COLO829 (cell line): ENCODE measurements around the gene SIGLEC12.
"Not testable (repeated sequence)": the region's sequence is repeated elsewhere in the genome, so short reads cannot be mapped to it uniquely, and the experiment has no call there.

Source experiments
- DNase-seq: peaks from one replicate; pipeline ENCODE4 v3.0.0; 2012; ENCODE audit warnings: low spot score

Gene SIGLEC12

GRCh38 chr19:51458051-51458645 lies 43.5 kb downstream of the SIGLEC12 start, which contains the start of gene SIGLEC8:
SIGLEC8 (minus strand) TSS chr19:51458454; CDS start chr19:51458387, 67 bp downstream.
- DNase-seq, result no peak

DNA sequence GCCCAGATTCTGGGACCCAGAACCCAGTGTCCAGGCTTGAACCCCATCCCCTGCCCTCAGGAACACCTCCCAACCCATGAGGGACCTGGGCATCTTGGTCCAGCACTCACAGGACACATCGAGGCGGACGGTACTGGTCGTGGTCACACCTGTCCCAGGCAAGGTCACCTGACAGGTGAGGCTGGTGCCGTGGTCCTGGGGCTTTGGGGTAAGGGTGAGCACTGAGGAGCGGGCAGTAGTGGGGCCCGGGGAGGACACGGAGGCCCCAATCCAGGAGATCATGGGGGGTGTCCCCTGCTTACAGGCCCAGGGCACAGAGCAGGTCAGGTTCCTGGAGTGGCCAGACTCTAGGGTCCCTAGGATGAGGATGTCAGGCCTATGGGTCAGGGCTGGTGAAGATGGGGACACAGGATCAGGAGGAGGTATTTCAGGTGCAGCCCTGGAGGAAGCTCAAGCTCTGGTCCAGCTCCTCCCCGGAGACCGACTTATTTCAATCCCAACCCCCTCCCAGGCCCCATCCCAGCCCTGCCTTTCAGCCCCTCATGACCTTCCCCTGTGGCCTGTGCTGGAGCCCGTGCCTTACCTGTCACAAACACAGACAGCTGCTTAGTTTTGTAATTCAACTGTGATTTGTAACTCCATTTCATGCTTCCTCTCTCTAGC lies 44.1 kb downstream of the SIGLEC12 start:
- DNase-seq, result no peak

GRCh38 chr19:51456541-51457290 lies 44.9 kb downstream of the SIGLEC12 start:
- DNase-seq, result no peak

DNA sequence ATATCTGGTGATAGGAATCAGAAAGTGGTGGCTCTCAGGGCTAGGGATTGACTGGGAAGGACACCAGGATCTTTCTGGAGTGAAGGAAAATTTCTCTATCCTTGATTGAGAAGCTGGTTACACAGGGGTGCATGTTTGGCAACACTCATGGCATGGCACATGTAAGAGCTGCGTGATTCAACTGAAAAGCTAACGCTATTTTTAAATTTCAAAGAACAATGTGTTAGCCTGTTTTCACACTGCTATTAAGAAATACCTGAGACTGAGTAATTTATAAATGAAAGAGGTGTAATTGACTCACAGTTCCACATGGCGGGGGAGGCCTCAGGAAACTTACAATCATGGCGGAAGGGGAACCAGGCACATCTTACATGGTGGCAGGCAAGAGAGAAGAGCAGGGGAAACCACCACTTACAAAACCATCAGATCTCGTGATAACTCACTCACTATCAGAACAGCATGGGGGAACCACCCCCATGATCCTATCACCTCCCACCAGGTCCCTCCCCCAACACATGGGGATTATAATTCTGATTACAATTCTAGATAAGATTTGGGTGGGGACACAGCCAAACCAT lies 50.8 kb downstream of the SIGLEC12 start:
- no peak for DNase-seq

DNA sequence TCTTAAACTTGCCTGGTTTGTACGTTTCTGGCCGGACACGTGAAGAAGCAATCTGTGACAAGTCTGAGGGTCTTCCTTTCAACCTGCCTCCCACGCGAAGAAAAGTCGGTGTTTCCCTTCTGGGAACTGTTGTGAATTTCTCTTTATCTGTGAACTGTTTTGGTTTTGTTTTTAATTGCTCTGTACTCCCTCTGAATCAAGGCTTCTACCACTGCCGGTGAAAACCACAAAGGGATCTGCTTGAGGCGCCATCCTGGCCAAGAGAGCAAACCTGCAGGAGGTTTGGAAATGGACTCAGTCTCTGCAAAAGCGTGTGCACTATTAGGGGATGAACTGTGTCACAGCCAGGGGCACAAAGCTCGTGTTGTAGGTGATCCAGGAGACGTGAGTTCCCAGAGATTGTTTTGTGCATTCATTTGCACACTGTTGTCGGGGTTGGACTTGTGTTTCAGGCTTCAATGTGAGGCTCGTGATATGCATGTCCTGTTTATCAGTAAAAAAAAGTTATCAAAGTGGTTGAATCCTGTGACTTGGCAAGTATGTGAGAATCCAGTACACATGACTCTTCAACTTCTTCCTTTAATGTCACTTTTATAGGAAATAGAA lies 53.1 kb downstream of the SIGLEC12 start:
- DNase-seq, result no peak

- DNase-seq, result no peak
Measured at GRCh38 chr19:51448011-51448410, 53.6 kb downstream of the SIGLEC12 start.

- not testable (repeated sequence) for DNase-seq
Measured at GRCh38 chr19:51447510-51447909, 54.1 kb downstream of the SIGLEC12 start.

DNA sequence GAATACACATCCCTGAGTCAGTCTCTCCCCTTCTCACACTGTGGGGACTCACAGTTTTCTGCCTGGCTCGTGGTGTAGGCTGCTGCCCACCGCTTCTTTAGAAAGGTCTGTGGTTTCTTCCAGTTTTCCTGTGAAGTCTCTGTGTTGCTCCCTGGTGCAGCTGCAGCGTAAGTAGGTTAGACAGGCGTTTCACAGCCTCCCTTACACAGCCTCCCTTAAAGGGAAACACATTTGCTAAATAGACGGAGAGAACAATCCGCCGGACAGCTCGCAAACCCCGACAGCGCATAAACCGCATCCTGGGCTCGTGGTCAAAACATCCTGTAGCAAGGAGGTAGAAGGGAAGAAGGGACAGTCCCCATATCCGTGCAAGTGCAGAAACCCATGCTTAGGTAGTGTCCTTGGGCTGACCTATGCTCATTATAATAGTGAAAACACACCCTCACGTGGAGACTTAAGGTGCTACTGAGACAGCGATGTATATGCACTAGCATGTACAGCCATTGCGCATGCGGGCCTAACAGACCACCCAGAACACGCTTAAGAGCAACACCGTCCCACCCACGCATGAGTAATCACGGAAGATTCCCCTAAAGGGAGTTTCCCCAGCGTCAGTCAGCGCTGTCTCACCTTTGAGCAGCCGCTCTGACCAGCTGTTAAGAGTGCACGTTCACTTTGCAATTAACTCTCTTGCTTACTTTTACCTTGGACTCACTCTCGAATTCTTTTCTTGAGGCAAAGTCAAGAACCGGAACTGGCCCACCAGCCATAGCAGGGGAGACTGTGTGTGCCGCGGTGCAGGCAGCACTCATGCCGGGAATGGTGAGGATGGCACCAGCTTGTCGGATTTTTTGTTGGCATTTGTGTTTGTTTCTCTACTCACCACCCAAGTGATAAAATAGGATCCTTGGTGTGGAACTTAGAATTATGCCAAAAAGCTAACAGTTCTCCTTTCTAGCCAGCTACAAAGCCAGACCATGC lies 59.9 kb downstream of the SIGLEC12 start:
- DNase-seq, result no peak
